ENCODE measurements around the gene TNS1.
"Not testable (repeated sequence)": the region's sequence is repeated elsewhere in the genome, so short reads cannot be mapped to it uniquely, and the experiment has no call there.

DNA sequence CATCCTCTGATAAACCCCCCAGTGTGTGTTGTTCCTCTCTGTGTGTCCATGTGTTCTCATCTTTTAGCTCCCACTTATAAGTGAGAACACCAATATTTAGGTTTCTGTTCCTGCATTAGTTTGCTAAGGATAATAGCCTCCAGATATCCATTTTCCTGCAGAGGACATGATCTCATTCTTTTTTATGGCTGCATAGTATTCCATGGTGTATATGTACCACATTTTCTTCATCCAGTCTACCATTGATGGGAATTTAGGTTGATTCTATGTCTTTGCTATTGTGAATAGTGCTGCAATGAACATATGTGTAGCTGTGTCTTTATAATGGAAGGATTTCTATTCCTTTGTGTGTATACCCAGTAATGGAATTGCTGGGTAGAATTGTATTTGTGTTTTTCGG lies 41.8 kb upstream of the TNS1 start:
- not testable (repeated sequence) for TF ChIP-seq YY1 (IDR thresholded peaks at IDR 0.05; ENCODE audit: extremely low read depth, insufficient replicate concordance, low read depth, low read length); RAD21 (IDR thresholded peaks at IDR 0.05; ENCODE audit: low read depth); TCF7L2 (IDR thresholded peaks at IDR 0.05; ENCODE audit: borderline replicate concordance, extremely low read depth, insufficient read depth, insufficient read length)
- TF ChIP-seq, protein P1, sequence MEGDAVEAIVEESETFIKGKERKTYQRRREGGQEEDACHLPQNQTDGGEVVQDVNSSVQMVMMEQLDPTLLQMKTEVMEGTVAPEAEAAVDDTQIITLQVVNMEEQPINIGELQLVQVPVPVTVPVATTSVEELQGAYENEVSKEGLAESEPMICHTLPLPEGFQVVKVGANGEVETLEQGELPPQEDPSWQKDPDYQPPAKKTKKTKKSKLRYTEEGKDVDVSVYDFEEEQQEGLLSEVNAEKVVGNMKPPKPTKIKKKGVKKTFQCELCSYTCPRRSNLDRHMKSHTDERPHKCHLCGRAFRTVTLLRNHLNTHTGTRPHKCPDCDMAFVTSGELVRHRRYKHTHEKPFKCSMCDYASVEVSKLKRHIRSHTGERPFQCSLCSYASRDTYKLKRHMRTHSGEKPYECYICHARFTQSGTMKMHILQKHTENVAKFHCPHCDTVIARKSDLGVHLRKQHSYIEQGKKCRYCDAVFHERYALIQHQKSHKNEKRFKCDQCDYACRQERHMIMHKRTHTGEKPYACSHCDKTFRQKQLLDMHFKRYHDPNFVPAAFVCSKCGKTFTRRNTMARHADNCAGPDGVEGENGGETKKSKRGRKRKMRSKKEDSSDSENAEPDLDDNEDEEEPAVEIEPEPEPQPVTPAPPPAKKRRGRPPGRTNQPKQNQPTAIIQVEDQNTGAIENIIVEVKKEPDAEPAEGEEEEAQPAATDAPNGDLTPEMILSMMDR (IDR thresholded peaks at IDR 0.05 in 2 of 3, conservative IDR thresholded peaks at IDR 0.05 in 1 of 3; ENCODE audit: borderline replicate concordance in 1 of 3, insufficient read depth in 1 of 3, low read depth in 2 of 3, low read length in 2 of 3), result not testable (repeated sequence)

Data from HCT116 (cell line).